ENCODE data around the gene AKR1B1.

Gene AKR1B1

DNA sequence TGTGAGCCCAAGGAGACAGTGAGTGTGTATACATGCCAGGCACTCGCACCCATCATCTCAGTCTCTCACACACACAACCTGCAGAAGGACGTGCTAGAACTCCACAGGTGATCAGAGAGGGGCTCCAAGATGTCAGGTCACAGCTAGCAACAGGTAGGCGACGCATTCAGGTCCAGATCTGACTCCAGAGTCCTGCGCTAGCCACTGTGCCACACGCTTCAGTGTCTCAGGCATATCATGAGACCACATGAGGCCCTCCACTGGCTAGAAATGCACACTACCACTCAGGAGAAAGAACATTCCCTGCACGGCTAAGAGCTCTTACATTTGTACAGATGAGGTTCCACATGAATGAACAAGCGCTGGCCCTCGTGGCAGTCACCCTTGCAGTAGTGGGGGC is 11.5 kb downstream of the AKR1B1 start:
- no peak overlapping the region for H3K4me3 ChIP-seq (ENCODE audit: low read depth, low read length)
- no peak for DNase-seq (ENCODE audit: low read depth)
- TF ChIP-seq, protein P1, sequence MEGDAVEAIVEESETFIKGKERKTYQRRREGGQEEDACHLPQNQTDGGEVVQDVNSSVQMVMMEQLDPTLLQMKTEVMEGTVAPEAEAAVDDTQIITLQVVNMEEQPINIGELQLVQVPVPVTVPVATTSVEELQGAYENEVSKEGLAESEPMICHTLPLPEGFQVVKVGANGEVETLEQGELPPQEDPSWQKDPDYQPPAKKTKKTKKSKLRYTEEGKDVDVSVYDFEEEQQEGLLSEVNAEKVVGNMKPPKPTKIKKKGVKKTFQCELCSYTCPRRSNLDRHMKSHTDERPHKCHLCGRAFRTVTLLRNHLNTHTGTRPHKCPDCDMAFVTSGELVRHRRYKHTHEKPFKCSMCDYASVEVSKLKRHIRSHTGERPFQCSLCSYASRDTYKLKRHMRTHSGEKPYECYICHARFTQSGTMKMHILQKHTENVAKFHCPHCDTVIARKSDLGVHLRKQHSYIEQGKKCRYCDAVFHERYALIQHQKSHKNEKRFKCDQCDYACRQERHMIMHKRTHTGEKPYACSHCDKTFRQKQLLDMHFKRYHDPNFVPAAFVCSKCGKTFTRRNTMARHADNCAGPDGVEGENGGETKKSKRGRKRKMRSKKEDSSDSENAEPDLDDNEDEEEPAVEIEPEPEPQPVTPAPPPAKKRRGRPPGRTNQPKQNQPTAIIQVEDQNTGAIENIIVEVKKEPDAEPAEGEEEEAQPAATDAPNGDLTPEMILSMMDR (IDR thresholded peaks at IDR 0.05; ENCODE audit: low read depth, low read length, missing control alignments): no peak

DNA sequence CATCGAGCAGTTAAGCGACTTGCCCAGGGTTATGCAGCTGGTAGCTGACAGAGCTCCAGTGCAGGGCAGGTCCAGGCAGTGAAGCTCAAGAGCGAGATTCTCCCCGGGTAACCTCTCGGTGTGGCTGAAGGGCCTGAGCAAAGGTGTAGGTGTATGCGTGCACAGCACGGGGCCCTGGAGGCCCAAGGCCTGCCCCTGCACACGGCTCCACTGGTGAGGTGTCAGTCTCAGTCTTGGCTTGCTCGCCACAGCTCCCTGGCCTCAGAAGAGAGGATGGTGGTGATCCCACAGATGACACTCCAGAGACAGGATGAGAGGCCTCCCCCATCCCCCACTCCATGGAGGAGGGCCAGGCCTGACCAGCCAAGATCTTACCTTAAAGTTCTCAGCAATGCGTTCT is 12.0 kb downstream of the AKR1B1 start:
- TF ChIP-seq, protein P1 (IDR thresholded peaks at IDR 0.05; ENCODE audit: low read depth, low read length, missing control alignments): no peak
- no peak overlapping the region for H3K4me3 ChIP-seq (ENCODE audit: low read depth, low read length)
- no peak for DNase-seq (ENCODE audit: low read depth)

DNA sequence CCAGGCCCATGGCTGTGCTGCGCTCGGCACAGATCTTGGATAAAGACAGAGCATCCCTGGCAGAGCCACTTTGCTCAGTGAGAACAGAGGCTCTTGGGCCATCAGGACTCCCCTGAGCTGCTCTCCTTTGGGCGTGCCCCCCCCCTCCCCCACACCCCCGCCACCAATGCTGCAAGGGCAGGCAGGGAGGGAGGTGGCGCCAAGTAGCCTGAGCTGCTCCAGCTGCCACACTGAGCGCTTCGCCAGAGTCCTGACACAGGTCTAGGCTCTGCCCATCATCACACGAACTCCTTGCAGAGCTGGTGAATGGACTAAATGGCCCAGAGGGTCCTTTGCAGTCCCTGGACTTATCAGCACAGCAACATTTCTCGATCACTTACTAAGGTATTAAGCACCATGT is 12.5 kb downstream of the AKR1B1 start:
- TF ChIP-seq, protein P1 (IDR thresholded peaks at IDR 0.05; ENCODE audit: low read depth, low read length, missing control alignments): no peak
- DNase-seq (ENCODE audit: low read depth): no peak
- H3K4me3 ChIP-seq (ENCODE audit: low read depth, low read length): no peak overlapping the region

DNA sequence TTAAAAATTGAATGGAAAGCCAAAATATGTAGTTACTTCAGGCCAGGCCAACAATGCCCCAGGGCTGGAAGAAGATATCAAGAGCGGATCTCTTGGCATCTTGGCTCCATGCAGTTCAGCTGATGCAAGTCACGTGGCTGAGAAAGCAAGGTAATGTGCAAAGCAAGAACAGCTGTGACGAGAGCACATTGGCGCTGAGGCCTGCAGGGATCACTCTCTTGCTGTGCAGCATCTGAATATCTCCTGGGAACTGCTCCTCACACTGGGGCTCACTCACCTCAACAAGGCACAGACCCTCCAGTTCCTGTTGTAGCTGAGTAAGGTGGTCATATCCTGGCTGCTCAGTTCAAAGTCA is 14.0 kb downstream of the AKR1B1 start:
- TF ChIP-seq, protein P1 (IDR thresholded peaks at IDR 0.05; ENCODE audit: low read depth, low read length, missing control alignments): no peak
- no peak overlapping the region for H3K4me3 ChIP-seq (ENCODE audit: low read depth, low read length)
- no peak for DNase-seq (ENCODE audit: low read depth)

DNA sequence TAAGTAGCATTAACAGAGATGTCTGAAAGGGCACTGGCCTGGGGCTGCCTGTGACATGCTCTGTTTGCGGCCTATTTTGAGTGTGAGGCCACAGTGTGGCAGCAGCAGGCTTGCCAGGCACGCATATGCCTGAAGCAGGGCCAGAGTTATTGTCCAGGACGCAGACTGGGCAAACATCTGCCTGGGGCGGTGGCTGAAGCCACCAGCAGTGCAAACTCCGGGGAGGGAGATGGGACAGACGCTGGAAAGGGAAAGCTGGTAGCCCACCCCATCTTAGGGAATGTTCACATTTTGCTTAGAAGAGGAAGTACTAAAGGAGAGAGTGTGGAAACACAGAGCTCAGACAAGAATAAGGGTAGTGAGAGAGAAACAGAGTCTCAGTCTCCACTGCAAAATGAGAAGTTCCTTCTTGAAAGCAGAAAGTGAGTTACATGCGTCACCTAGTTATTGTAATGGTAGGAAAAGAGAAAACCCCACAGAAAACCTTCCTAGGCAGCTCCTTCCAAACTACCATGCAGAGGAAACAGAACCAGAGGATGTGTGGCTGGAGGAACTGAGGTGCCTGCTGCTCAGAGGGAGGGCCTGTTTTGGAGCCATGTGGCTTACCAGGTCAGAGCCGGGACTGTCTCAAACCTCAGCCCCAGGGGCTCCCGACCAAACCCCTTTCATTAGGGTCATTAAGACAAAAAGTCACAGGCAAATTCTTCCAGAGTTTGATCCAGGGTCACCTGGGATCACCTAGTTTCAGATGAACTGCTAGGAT is 14.5 kb downstream of the AKR1B1 start:
- H3K4me3 ChIP-seq (ENCODE audit: low read depth, low read length): no peak overlapping the region
- TF ChIP-seq, protein P1 (IDR thresholded peaks at IDR 0.05; ENCODE audit: low read depth, low read length, missing control alignments): no peak
- no peak for DNase-seq (ENCODE audit: low read depth)

DNA sequence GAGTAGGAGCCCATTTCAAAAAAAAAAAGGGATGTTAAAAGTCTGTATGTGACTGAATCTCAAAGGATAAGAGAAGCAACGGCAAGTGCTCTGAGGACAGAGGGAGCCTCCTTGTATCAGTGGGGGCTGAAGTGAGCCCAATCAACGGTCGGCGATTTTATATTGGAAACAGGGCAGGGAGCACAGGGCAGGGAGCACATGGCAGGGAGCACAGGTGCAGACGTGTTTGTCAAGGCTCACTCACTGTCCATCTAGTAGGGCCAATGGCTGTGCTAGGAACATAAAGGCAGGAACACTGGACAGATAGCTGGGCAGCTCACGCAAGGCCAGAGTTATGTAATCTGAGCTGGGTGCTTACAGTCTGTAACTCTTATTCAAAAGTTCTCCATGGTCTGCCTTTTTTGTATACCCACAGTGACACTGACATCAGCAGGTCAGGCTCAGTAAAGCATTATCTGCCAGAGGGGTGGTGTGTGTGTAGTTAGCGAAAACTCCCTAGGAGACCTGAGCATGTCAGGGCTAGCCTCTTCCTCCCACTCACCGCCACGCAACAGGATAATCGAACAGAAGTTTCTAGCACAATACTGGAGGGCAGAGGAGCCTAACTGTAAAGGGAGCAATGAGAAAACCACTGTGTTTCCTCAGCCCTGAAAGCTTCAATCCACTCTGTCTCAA is 15.4 kb downstream of the AKR1B1 start:
- DNase-seq (ENCODE audit: low read depth): no peak
- TF ChIP-seq, protein P1 (IDR thresholded peaks at IDR 0.05; ENCODE audit: low read depth, low read length, missing control alignments): no peak
- H3K4me3 ChIP-seq (ENCODE audit: low read depth, low read length): no peak overlapping the region

Data from GM12864 (cell line).